ENCODE results near the gene MID1IP1. TPM values are rescaled to one million over a fixed set of nuclear protein-coding genes. Genes with fewer than 3 reads are reported as not detected.

The MID1IP1 gene
- total RNA-seq, 1 experiment from 2014 or later, result 100 TPM

DNA sequence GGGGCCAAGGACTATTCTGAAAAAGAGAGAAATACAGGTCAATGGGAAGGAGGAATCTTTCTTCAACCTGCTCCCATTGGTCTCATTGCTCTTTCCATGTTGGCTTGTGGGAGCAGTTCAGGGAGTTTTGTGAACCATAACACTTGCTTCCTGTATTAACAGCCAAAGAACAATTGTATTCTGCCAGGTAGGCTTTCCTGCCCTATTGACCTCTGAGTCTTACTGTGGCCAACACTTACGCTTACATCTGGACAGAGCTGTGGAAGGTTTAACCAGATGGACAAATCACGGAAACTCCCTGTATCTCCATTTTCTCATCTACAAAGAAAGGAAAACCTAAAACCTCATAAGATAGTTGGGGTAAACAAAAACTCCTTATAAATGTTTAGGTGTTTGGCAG is 30.7 kb downstream of the MID1IP1 start:
- H2BK5ac ChIP-seq (ENCODE audit: insufficient read length, low read length), result no peak overlapping the region

More for the DNA sequence above, 30.7 kb downstream of the MID1IP1 start:
- Histone ChIP-seq H3K4me2 (ENCODE audit: insufficient read depth, insufficient read length, low read length) (no peak overlapping the region), H4K8ac (replicated peaks; ENCODE audit: insufficient read length, low read depth, low read length) (no peak overlapping the region), H4K91ac (ENCODE audit: insufficient read length, low read depth, low read length) (no peak overlapping the region), H3K79me2 (ENCODE audit: insufficient read depth, low read length) (no peaks in the 10 kb centered on the region), H3K9me3 (ENCODE audit: control insufficient read depth, low read depth, low read length) (no peaks in the 10 kb centered on the region), H3K4me1 (ENCODE audit: insufficient read depth, low read length) (no peaks in the 10 kb centered on the region), H3K27me3 (ENCODE audit: insufficient read depth, low read length) (no peaks in the 10 kb centered on the region), H3K23ac (ENCODE audit: insufficient read length, low read depth, low read length) (no peak overlapping the region), H3K4ac (ENCODE audit: low read depth, low read length) (no peak overlapping the region), H3K23me2 (ENCODE audit: insufficient read length, low read depth, low read length, poor library complexity, severe bottlenecking) (no peaks in the 10 kb centered on the region), H2AFZ (ENCODE audit: low read length) (no peak overlapping the region), H3K18ac (ENCODE audit: insufficient read length, low read depth, low read length) (no peak overlapping the region), H3K56ac (ENCODE audit: insufficient read length, low read depth, low read length) (no peak overlapping the region), H3K9ac (ENCODE audit: extremely low read depth, insufficient read length, low read length) (no peak overlapping the region), H3T11ph (ENCODE audit: low read length) (no peak overlapping the region), H2BK15ac (ENCODE audit: low read depth, low read length) (no peak overlapping the region), H3K79me1 (ENCODE audit: insufficient read depth, low read depth, low read length, poor library complexity, severe bottlenecking) (no peaks in the 10 kb centered on the region), H3K27ac (ENCODE audit: insufficient read length, low read depth, low read length) (no peak overlapping the region), H2BK20ac (ENCODE audit: low read depth, low read length, poor library complexity, severe bottlenecking) (no peak overlapping the region), H3K14ac (ENCODE audit: insufficient read depth, low read length) (no peak overlapping the region), H2BK12ac (ENCODE audit: insufficient read length, low read depth, low read length) (no peak overlapping the region), H2AK5ac (ENCODE audit: insufficient read length, low read length) (no peak overlapping the region), H4K20me1 (ENCODE audit: control insufficient read depth, insufficient read depth, insufficient read length) (no peaks in the 10 kb centered on the region), H2BK120ac (ENCODE audit: low read depth, low read length, poor library complexity, severe bottlenecking) (no peak overlapping the region), H4K5ac (ENCODE audit: insufficient read length, low read depth, low read length) (no peak overlapping the region)
- TF ChIP-seq, protein P1, sequence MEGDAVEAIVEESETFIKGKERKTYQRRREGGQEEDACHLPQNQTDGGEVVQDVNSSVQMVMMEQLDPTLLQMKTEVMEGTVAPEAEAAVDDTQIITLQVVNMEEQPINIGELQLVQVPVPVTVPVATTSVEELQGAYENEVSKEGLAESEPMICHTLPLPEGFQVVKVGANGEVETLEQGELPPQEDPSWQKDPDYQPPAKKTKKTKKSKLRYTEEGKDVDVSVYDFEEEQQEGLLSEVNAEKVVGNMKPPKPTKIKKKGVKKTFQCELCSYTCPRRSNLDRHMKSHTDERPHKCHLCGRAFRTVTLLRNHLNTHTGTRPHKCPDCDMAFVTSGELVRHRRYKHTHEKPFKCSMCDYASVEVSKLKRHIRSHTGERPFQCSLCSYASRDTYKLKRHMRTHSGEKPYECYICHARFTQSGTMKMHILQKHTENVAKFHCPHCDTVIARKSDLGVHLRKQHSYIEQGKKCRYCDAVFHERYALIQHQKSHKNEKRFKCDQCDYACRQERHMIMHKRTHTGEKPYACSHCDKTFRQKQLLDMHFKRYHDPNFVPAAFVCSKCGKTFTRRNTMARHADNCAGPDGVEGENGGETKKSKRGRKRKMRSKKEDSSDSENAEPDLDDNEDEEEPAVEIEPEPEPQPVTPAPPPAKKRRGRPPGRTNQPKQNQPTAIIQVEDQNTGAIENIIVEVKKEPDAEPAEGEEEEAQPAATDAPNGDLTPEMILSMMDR (conservative IDR thresholded peaks at IDR 0.05), result no peak
- Mint-ChIP-seq H3K4me1 (no peaks in the 10 kb centered on the region), H3K27ac (no peak overlapping the region), H3K36me3 (ENCODE audit: insufficient read depth in 1 of 3, low read depth in 3 of 3) (peaks cover 0 to 2% (median 0%) of the 10 kb centered on the region in 3 experiments; a peak in 2 of 7 replicates), H3K27me3 (ENCODE audit: low read depth) (no peaks in the 10 kb centered on the region), H3K4me3 (no peak overlapping the region), H3K9me3 (peaks cover 48 to 58% of the 10 kb centered on the region in 2 experiments)
- no CpG with 5 or more reads among the region's 2 CpGs for WGBS (ENCODE audit: extremely low coverage, insufficient read length, low lambda C conversion rate)
- DNase-seq, result no peak
